ENCODE results near the gene HES3.

- TF ChIP-seq POLR2AphosphoS5 (IDR thresholded peaks at IDR 0.05; ENCODE audit: borderline replicate concordance, low read depth, low read length) (no peak), EZH2 (IDR thresholded peaks at IDR 0.05) (no peak)
Observed at GRCh38 chr1:6222636-6223035, 21.3 kb upstream of the HES3 start.
